PC-9 (cell line): ENCODE measurements around the gene KLRC2. TPM values are rescaled to one million over a fixed set of nuclear protein-coding genes. Genes with fewer than 3 reads are reported as not detected.

Experiments used
- BruUV-seq: library from RNA; stranded (reverse); fragments of 400-500 nt; replicated peaks from 2 replicates; lab custom pipeline; 2021; lab: Mats Ljungman, UMichigan
- CTCF ChIA-PET: fragments of 300-600 bp; sonication (Branson Sonifier 250); formaldehyde crosslinking; loops from one replicate; lab custom pipeline; 2022; ENCODE audit warnings: antibody characterized with exemption; lab: Charles Lee
- POLR2A ChIA-PET: fragments of 300-600 bp; sonication (Branson Sonifier 250); formaldehyde crosslinking; loops from one replicate; lab custom pipeline; 2022; ENCODE audit warnings: antibody characterized with exemption; ENCODE audit not compliant: unreplicated experiment; lab: Charles Lee
- DNase-seq, 2 experiments: peaks; one replicate each; pipeline versions ENCODE4 v3.0.0 to v3.0.0-alpha.2; 2015 to 2022; ENCODE audit warnings: mixed read lengths in 1 of 2
- H2AFZ ChIP-seq: fragments of 200-600 bp; sonication (generic); 2 replicates; pipeline ENCODE4 v1.8.1; 2017; ENCODE audit warnings: antibody characterized with exemption
- H3F3A ChIP-seq: fragments of 200-600 bp; sonication (generic); 2 replicates; pipeline ENCODE4 v1.8.1; 2017; ENCODE audit warnings: antibody characterized with exemption, mild to moderate bottlenecking, low read depth; ENCODE audit not compliant: insufficient read depth
- H3K27ac ChIP-seq: fragments of 200-600 bp; sonication (generic); 2 replicates; pipeline ENCODE4 v1.6.1; 2016; ENCODE audit warnings: mixed run types
- H3K27me3 ChIP-seq: fragments of 200-600 bp; sonication (generic); 2 replicates; pipeline ENCODE4 v1.6.1; 2016; ENCODE audit warnings: low read depth, mixed run types; ENCODE audit not compliant: insufficient read depth
- H3K36me3 ChIP-seq: fragments of 200-600 bp; sonication (generic); 2 replicates; pipeline ENCODE4 v1.6.1; 2016; ENCODE audit warnings: low read depth, mixed run types
- H3K4me1 ChIP-seq: fragments of 200-600 bp; sonication (generic); replicated peaks from 2 replicates; pipeline ENCODE4 v1.6.1; 2016; ENCODE audit warnings: mixed run types; ENCODE audit not compliant: insufficient read depth
- H3K4me2 ChIP-seq: fragments of 200-600 bp; sonication (generic); 2 replicates; pipeline ENCODE4 v1.6.1; 2017; ENCODE audit warnings: mixed run types
- H3K4me3 ChIP-seq: fragments of 200-600 bp; sonication (generic); 2 replicates; pipeline ENCODE4 v1.6.1; 2016; ENCODE audit warnings: mixed run types
- H3K79me2 ChIP-seq: fragments of 200-600 bp; sonication (generic); 2 replicates; pipeline ENCODE4 v1.6.1; 2017; ENCODE audit warnings: low read depth, mixed run types
- H3K9me2 ChIP-seq: fragments of 200-600 bp; sonication (generic); 2 replicates; pipeline ENCODE4 v1.8.1; 2017; ENCODE audit warnings: mild to moderate bottlenecking; ENCODE audit not compliant: insufficient read depth
- H3K9me3 ChIP-seq: fragments of 200-600 bp; sonication (generic); 2 replicates; pipeline ENCODE4 v1.8.1; 2016; ENCODE audit warnings: low read depth; ENCODE audit not compliant: insufficient read depth
- H4K20me1 ChIP-seq: fragments of 200-600 bp; sonication (generic); 2 replicates; pipeline ENCODE4 v1.8.1; 2017; ENCODE audit not compliant: insufficient read depth
- CTCF ChIP-seq: fragments of 200-600 bp; sonication (generic); conservative IDR thresholded peaks from 2 replicates; pipeline ENCODE4 v1.6.1; 2017; ENCODE audit warnings: mixed run types, antibody characterized with exemption, mild to moderate bottlenecking, moderate library complexity
- EZH2 ChIP-seq: fragments of 200-600 bp; sonication (generic); IDR thresholded peaks from 2 replicates; pipeline ENCODE4 v1.8.0; 2017; ENCODE audit warnings: antibody characterized with exemption, low read depth
- intact Hi-C: fragments of 100-400 bp; cut with micrococcal nuclease; formaldehyde crosslinking; loops from one replicate; pipeline ENCODE4 v1.10.0; 2022; ENCODE audit not compliant: unreplicated experiment
- total RNA-seq: library from RNA; stranded (reverse); gene quantifications from 2 replicates; pipeline ENCODE4 v1.2.3, GENCODE V29; 2021

Gene KLRC2
- total RNA-seq, 1 experiment from 2014 or later = not detected

- H3F3A ChIP-seq = peaks cover 2% of the 10 kb centered on the region; the same call in 1 of the 2 replicates
- no peak for TF ChIP-seq EZH2
- TF ChIP-seq CTCF = no peak
- no peak overlapping the region for H2AFZ ChIP-seq
- H3K36me3 ChIP-seq = no peaks in the 10 kb centered on the region
- H3K4me3 ChIP-seq = no peak overlapping the region
- no peak overlapping the region for H3K27ac ChIP-seq
- ChIA-PET POLR2A (no interaction called here), CTCF (interaction anchor here (0.6 kb wide), 1 partner anchor 244 kb away, joined by 4 read pairs; no protein-coding TSS in a partner anchor)
- H3K9me2 ChIP-seq = no peaks in the 10 kb centered on the region
- H3K4me1 ChIP-seq = peaks cover under 1% of the 10 kb centered on the region
- H3K27me3 ChIP-seq = no peaks in the 10 kb centered on the region
- H3K4me2 ChIP-seq = no peak overlapping the region
- no peak for DNase-seq
- H3K9me3 ChIP-seq = peaks cover 3% of the 10 kb centered on the region; the same call in 1 of the 2 replicates
- no TSS peak for BruUV-seq
- no peaks in the 10 kb centered on the region for H3K79me2 ChIP-seq
- intact Hi-C loops = no loop called here
- no peaks in the 10 kb centered on the region for H4K20me1 ChIP-seq
These were observed 49.0 kb downstream of the KLRC2 start for GRCh38 chr12:10386857-10387256.

GRCh38 chr12:10385166-10385613, 50.6 kb downstream of the KLRC2 start:
- H3K79me2 ChIP-seq = no peaks in the 10 kb centered on the region
- no peak overlapping the region for H3K4me3 ChIP-seq
- ChIA-PET CTCF (interaction anchor here (0.6 kb wide), 1 partner anchor 115 kb away, joined by 3 read pairs; no protein-coding TSS in a partner anchor), POLR2A (interaction anchor here (0.5 kb wide), 1 partner anchor 143 kb away, joined by 3 read pairs; no protein-coding TSS in a partner anchor)
- H3K4me1 ChIP-seq = no peaks in the 10 kb centered on the region
- H3K27me3 ChIP-seq = no peaks in the 10 kb centered on the region
- H4K20me1 ChIP-seq = no peaks in the 10 kb centered on the region
- no peaks in the 10 kb centered on the region for H3K36me3 ChIP-seq
- H3K4me2 ChIP-seq = no peak overlapping the region
- no peak overlapping the region for H3K27ac ChIP-seq
- TF ChIP-seq CTCF (no peak), EZH2 (no peak)
- intact Hi-C loops = no loop called here
- H2AFZ ChIP-seq = no peak overlapping the region
- H3K9me3 ChIP-seq = peaks cover 3% of the 10 kb centered on the region; the same call in 1 of the 2 replicates
- BruUV-seq = no TSS peak
- H3F3A ChIP-seq = no peaks in the 10 kb centered on the region
- H3K9me2 ChIP-seq = no peaks in the 10 kb centered on the region
- DNase-seq = no peak

- POLR2A ChIA-PET = no interaction called here
- intact Hi-C loops = no loop called here
- H3K4me1 ChIP-seq = no peaks in the 10 kb centered on the region
These were observed 51.6 kb downstream of the KLRC2 start for GRCh38 chr12:10384191-10384590.

More at GRCh38 chr12:10384191-10384590, 51.6 kb downstream of the KLRC2 start:
- no peak overlapping the region for H3K4me3 ChIP-seq
- peaks cover 3% of the 10 kb centered on the region; the same call in 1 of the 2 replicates for H3K9me3 ChIP-seq
- CTCF ChIA-PET = no interaction called here
- no peak for TF ChIP-seq CTCF
- no peaks in the 10 kb centered on the region for H3K27me3 ChIP-seq
- H4K20me1 ChIP-seq = no peaks in the 10 kb centered on the region
- no peaks in the 10 kb centered on the region for H3F3A ChIP-seq
- H2AFZ ChIP-seq = no peak overlapping the region
- no peaks in the 10 kb centered on the region for H3K9me2 ChIP-seq
- DNase-seq = no peak
- no peak overlapping the region for H3K4me2 ChIP-seq
- no peak overlapping the region for H3K27ac ChIP-seq
- no peaks in the 10 kb centered on the region for H3K79me2 ChIP-seq
- H3K36me3 ChIP-seq = no peaks in the 10 kb centered on the region
- BruUV-seq = no TSS peak
